ENCODE measurements around the gene CACNG5.

Gene CACNG5

DNA sequence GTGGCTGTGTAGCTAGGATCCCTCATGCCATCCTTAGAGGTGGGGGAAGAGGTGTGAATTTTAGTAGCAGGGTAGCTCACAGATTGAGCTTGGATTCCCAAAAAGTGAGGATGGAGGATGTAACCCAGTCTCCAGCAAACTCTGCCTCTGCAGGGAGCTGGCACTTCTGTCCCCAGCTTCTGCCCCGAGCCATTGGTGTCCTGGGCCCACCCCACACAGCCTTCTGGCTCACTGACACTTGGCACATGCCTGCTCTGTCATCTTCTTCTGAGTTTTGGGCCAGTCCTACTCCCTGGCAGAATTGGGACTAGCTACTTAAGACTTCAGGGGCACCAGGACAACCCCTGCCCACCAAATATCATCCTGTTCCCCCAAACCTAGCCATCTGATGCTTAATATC lies 2.3 kb downstream of the CACNG5 start:
- H4K8ac ChIP-seq (ENCODE audit: low read depth, low read length): no peak overlapping the region
- no peak overlapping the region for H2AK5ac ChIP-seq (ENCODE audit: low read length)
- no peak overlapping the region for H2BK5ac ChIP-seq (ENCODE audit: low read depth, low read length, poor library complexity)
- H3K4me2 ChIP-seq (ENCODE audit: low read length): no peak overlapping the region
- H3K79me1 ChIP-seq (ENCODE audit: low read length): no peaks in the 10 kb centered on the region
- H2AFZ ChIP-seq (ENCODE audit: insufficient read depth, low read length, poor library complexity): no peak overlapping the region
- H3K27me3 ChIP-seq (ENCODE audit: insufficient read depth, low read length): peaks cover 11% of the 10 kb centered on the region
- H3K18ac ChIP-seq (ENCODE audit: low read length): no peak overlapping the region
- H3K23ac ChIP-seq (ENCODE audit: low read length): no peak overlapping the region
- no peak overlapping the region for H3K27ac ChIP-seq (ENCODE audit: low read depth, low read length)
- no peak overlapping the region for H3K9ac ChIP-seq (ENCODE audit: low read length)
- H3K79me2 ChIP-seq (ENCODE audit: control insufficient read depth, insufficient read depth, low read length, poor library complexity): no peaks in the 10 kb centered on the region
- no peak overlapping the region for H4K91ac ChIP-seq (ENCODE audit: low read depth, low read length)
- H3K14ac ChIP-seq (ENCODE audit: low read length): no peak overlapping the region
- WGBS (ENCODE audit: extremely low coverage, insufficient coverage, insufficient read length): no CpG with 5 or more reads among the region's 1 CpG
- no peak overlapping the region for H3K4ac ChIP-seq (ENCODE audit: low read depth, low read length)
- no peak for DNase-seq
- no peak overlapping the region for H3K4me3 ChIP-seq (ENCODE audit: low read depth, low read length)
- no peak overlapping the region for H4K12ac ChIP-seq (ENCODE audit: low read depth, low read length)
- H2BK120ac ChIP-seq (ENCODE audit: insufficient read depth, low read length, poor library complexity): no peak overlapping the region
- H3K9me3 ChIP-seq (ENCODE audit: insufficient read depth, low read depth, low read length): no peaks in the 10 kb centered on the region
- H2BK12ac ChIP-seq (ENCODE audit: low read length): no peak overlapping the region
- H3K36me3 ChIP-seq (ENCODE audit: control insufficient read depth in 1 of 2, insufficient read depth in 2 of 2, low read length in 2 of 2): no peaks in the 10 kb centered on the region
- H3K4me1 ChIP-seq (ENCODE audit: control insufficient read depth in 1 of 2, insufficient read depth in 2 of 2, low read length in 2 of 2): no peaks in the 10 kb centered on the region

DNA sequence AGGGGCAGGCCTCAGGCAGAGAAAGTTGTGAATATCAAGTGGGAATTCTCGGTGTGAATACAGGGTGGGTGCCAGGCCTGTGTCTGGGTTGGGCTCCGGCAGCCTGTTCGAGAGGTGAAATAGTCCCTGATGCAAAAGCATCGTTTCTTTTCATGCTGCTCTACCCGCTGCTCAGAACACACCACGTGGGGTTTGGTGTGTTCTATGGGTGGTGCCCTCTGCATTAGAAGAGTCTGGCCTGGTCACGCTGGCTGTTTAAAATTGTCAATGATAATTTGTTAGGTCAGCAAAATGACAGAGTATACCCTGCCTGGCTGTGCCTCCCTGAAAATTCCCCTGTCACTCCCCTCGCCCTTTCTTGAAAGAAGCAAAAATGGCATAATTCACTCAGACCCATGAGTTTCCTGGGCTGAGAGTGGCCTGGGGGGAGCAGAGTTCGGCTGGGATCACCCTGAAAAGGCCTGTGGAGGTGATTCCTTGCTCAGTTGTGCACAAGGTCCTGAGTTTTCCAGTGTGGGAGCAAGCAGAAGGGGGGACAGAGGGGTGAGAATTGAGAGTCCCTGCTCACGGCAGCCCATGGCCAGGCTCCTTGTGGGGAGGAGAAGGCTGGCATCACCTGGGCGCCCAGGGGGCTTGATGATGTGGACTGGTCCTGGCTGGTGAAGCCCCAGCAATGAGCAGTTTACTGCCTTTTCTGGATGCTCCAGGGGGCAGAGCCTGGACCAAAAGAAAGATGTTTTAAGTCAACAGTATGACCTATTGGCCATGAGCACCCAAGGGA lies 3.2 kb downstream of the CACNG5 start:
- H3K79me1 ChIP-seq (ENCODE audit: low read length): no peaks in the 10 kb centered on the region
- H3K4ac ChIP-seq (ENCODE audit: low read depth, low read length): no peak overlapping the region
- H3K4me3 ChIP-seq (ENCODE audit: low read depth, low read length): no peak overlapping the region
- H2BK5ac ChIP-seq (ENCODE audit: low read depth, low read length, poor library complexity): no peak overlapping the region
- H3K27me3 ChIP-seq (ENCODE audit: insufficient read depth, low read length): peaks cover 11% of the 10 kb centered on the region
- no peak overlapping the region for H3K27ac ChIP-seq (ENCODE audit: low read depth, low read length)
- no peak overlapping the region for H2BK12ac ChIP-seq (ENCODE audit: low read length)
- H2BK120ac ChIP-seq (ENCODE audit: insufficient read depth, low read length, poor library complexity): no peak overlapping the region
- WGBS (ENCODE audit: extremely low coverage, insufficient coverage, insufficient read length): no CpG with 5 or more reads among the region's 11 CpGs
- H3K18ac ChIP-seq (ENCODE audit: low read length): no peak overlapping the region
- H2AK5ac ChIP-seq (ENCODE audit: low read length): no peak overlapping the region
- H3K9ac ChIP-seq (ENCODE audit: low read length): no peak overlapping the region
- H3K36me3 ChIP-seq (ENCODE audit: control insufficient read depth in 1 of 2, insufficient read depth in 2 of 2, low read length in 2 of 2): no peaks in the 10 kb centered on the region
- no peak overlapping the region for H3K23ac ChIP-seq (ENCODE audit: low read length)
- no peak overlapping the region for H4K12ac ChIP-seq (ENCODE audit: low read depth, low read length)
- H4K8ac ChIP-seq (ENCODE audit: low read depth, low read length): no peak overlapping the region
- DNase-seq: no peak
- no peaks in the 10 kb centered on the region for H3K4me1 ChIP-seq (ENCODE audit: control insufficient read depth in 1 of 2, insufficient read depth in 2 of 2, low read length in 2 of 2)
- no peak overlapping the region for H4K91ac ChIP-seq (ENCODE audit: low read depth, low read length)
- H3K14ac ChIP-seq (ENCODE audit: low read length): no peak overlapping the region
- H2AFZ ChIP-seq (ENCODE audit: insufficient read depth, low read length, poor library complexity): no peak overlapping the region
- no peaks in the 10 kb centered on the region for H3K79me2 ChIP-seq (ENCODE audit: control insufficient read depth, insufficient read depth, low read length, poor library complexity)
- no peak overlapping the region for H3K4me2 ChIP-seq (ENCODE audit: low read length)
- no peaks in the 10 kb centered on the region for H3K9me3 ChIP-seq (ENCODE audit: insufficient read depth, low read depth, low read length)

DNA sequence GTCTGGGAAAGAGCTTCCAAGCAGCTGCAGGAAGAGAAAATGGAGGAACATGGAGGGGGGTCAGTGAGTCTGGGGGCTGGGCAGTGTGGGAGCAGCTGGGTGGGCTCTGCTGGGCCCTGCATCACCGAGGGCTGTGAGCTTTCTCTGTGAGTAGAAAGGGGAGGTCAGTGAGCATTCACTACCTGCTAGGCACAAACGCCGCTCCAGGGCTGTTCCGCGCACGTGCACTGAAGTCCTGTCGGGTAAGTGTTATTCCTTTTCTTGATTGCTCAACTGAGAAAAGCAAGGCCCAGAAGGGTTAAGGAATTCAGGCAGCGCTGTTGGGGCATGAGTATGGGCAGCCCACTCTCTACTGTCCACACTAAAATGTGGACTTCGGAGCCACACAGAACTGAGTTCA lies 4.7 kb downstream of the CACNG5 start:
- no peaks in the 10 kb centered on the region for H3K9me3 ChIP-seq (ENCODE audit: insufficient read depth, low read depth, low read length)

DNA sequence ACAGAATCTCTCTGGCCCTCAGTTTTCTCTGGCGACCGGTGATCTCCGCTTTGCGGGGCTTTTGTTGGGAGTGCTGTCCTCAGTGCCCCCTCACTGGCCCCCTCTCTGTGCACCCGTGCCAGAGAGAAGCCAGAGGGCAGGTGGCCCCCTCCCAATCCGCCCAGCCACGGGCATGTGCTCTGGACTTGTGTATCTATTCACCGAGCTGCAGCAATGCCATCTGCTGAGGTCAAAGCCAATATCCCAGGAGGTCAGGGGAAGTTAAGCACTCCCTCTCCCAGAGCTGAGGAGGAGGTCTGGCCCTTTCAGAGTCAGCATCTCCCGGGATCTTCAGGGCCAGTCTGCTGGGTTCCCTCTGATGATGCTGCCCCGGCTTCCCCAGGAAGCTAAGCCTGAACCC lies 5.1 kb downstream of the CACNG5 start:
- H3K23ac ChIP-seq (ENCODE audit: low read length): no peak overlapping the region
- no peaks in the 10 kb centered on the region for H3K79me1 ChIP-seq (ENCODE audit: low read length)
- H3K4me1 ChIP-seq (ENCODE audit: control insufficient read depth in 1 of 2, insufficient read depth in 2 of 2, low read length in 2 of 2): no peaks in the 10 kb centered on the region
- H2BK5ac ChIP-seq (ENCODE audit: low read depth, low read length, poor library complexity): no peak overlapping the region
- H2AK5ac ChIP-seq (ENCODE audit: low read length): no peak overlapping the region
- no peak overlapping the region for H3K4me3 ChIP-seq (ENCODE audit: low read depth, low read length)
- H4K8ac ChIP-seq (ENCODE audit: low read depth, low read length): no peak overlapping the region
- DNase-seq: no peak
- H2BK12ac ChIP-seq (ENCODE audit: low read length): no peak overlapping the region
- no peak overlapping the region for H2AFZ ChIP-seq (ENCODE audit: insufficient read depth, low read length, poor library complexity)
- no peak overlapping the region for H3K18ac ChIP-seq (ENCODE audit: low read length)
- H3K9me3 ChIP-seq (ENCODE audit: insufficient read depth, low read depth, low read length): no peaks in the 10 kb centered on the region
- H3K36me3 ChIP-seq (ENCODE audit: control insufficient read depth in 1 of 2, insufficient read depth in 2 of 2, low read length in 2 of 2): no peaks in the 10 kb centered on the region
- no peak overlapping the region for H4K12ac ChIP-seq (ENCODE audit: low read depth, low read length)
- peaks cover 8% of the 10 kb centered on the region for H3K27me3 ChIP-seq (ENCODE audit: insufficient read depth, low read length)
- no peak overlapping the region for H3K14ac ChIP-seq (ENCODE audit: low read length)
- no CpG with 5 or more reads among the region's 10 CpGs for WGBS (ENCODE audit: extremely low coverage, insufficient coverage, insufficient read length)
- H3K4ac ChIP-seq (ENCODE audit: low read depth, low read length): no peak overlapping the region
- H3K79me2 ChIP-seq (ENCODE audit: control insufficient read depth, insufficient read depth, low read length, poor library complexity): no peaks in the 10 kb centered on the region
- H2BK120ac ChIP-seq (ENCODE audit: insufficient read depth, low read length, poor library complexity): no peak overlapping the region
- no peak overlapping the region for H3K9ac ChIP-seq (ENCODE audit: low read length)
- H3K27ac ChIP-seq (ENCODE audit: low read depth, low read length): no peak overlapping the region
- H4K91ac ChIP-seq (ENCODE audit: low read depth, low read length): no peak overlapping the region
- no peak overlapping the region for H3K4me2 ChIP-seq (ENCODE audit: low read length)

More for the DNA sequence above, 4.7 kb downstream of the CACNG5 start:
- H3K23ac ChIP-seq (ENCODE audit: low read length): no peak overlapping the region
- no peak overlapping the region for H2AFZ ChIP-seq (ENCODE audit: insufficient read depth, low read length, poor library complexity)
- H4K8ac ChIP-seq (ENCODE audit: low read depth, low read length): no peak overlapping the region
- no peaks in the 10 kb centered on the region for H3K36me3 ChIP-seq (ENCODE audit: control insufficient read depth in 1 of 2, insufficient read depth in 2 of 2, low read length in 2 of 2)
- no peak overlapping the region for H3K27ac ChIP-seq (ENCODE audit: low read depth, low read length)
- no peak overlapping the region for H3K4me3 ChIP-seq (ENCODE audit: low read depth, low read length)
- no peak for DNase-seq
- H3K18ac ChIP-seq (ENCODE audit: low read length): no peak overlapping the region
- no peak overlapping the region for H3K4ac ChIP-seq (ENCODE audit: low read depth, low read length)
- H2AK5ac ChIP-seq (ENCODE audit: low read length): no peak overlapping the region
- no peaks in the 10 kb centered on the region for H3K4me1 ChIP-seq (ENCODE audit: control insufficient read depth in 1 of 2, insufficient read depth in 2 of 2, low read length in 2 of 2)
- H3K14ac ChIP-seq (ENCODE audit: low read length): no peak overlapping the region
- no peaks in the 10 kb centered on the region for H3K79me1 ChIP-seq (ENCODE audit: low read length)
- no CpG with 5 or more reads among the region's 9 CpGs for WGBS (ENCODE audit: extremely low coverage, insufficient coverage, insufficient read length)
- H4K12ac ChIP-seq (ENCODE audit: low read depth, low read length): no peak overlapping the region
- H3K9ac ChIP-seq (ENCODE audit: low read length): no peak overlapping the region
- H4K91ac ChIP-seq (ENCODE audit: low read depth, low read length): no peak overlapping the region
- H2BK12ac ChIP-seq (ENCODE audit: low read length): no peak overlapping the region
- no peaks in the 10 kb centered on the region for H3K79me2 ChIP-seq (ENCODE audit: control insufficient read depth, insufficient read depth, low read length, poor library complexity)
- H2BK5ac ChIP-seq (ENCODE audit: low read depth, low read length, poor library complexity): no peak overlapping the region
- no peak overlapping the region for H3K4me2 ChIP-seq (ENCODE audit: low read length)
- H3K27me3 ChIP-seq (ENCODE audit: insufficient read depth, low read length): peaks cover 11% of the 10 kb centered on the region
- H2BK120ac ChIP-seq (ENCODE audit: insufficient read depth, low read length, poor library complexity): no peak overlapping the region

All from trophoblast cell (in vitro differentiated cells and primary cell).